ENCODE data around the gene RIN3.

The RIN3 gene

DNA sequence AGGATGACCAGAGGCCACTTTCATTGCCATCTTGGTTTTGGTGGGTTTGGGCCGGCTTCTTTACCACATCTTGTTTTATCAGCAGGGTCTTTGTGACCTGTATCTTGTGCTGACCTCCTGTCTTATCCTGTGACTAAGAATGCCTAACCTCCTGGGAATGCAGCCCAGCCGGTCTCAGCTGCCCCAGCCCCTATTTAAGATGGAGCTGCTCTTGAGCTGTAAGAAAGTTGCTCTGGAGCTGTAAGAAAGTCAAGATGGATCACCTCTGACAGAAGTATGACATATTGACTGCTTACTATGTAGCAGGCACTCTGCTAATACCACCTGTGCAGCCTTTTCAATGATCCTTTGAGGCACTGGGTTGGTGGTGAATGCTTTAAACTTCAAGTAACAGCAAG lies 52.1 kb downstream of the RIN3 start:
- Histone ChIP-seq H4K20me1 (ENCODE audit: insufficient read depth, low read length) (no peaks in the 10 kb centered on the region), H3K4me1 (ENCODE audit: low read length) (peaks cover 21% of the 10 kb centered on the region), H2AFZ (ENCODE audit: low read length) (no peak overlapping the region), H3K9me2 (replicated peaks; ENCODE audit: insufficient read depth, low read length) (no peaks in the 10 kb centered on the region), H3K27ac (ENCODE audit: low read length) (no peak overlapping the region), H3K36me3 (replicated peaks; ENCODE audit: insufficient read depth, low read length) (no peaks in the 10 kb centered on the region), H3K27me3 (replicated peaks; ENCODE audit: insufficient read depth, low read length) (no peaks in the 10 kb centered on the region), H3K4me2 (ENCODE audit: low read depth, low read length) (no peak overlapping the region), H3F3A (ENCODE audit: insufficient read depth, low read length) (peaks cover 15% of the 10 kb centered on the region), H3K9me3 (replicated peaks; ENCODE audit: insufficient read depth, low read length) (no peaks in the 10 kb centered on the region), H3K79me2 (ENCODE audit: low read length) (no peaks in the 10 kb centered on the region), H3K9ac (ENCODE audit: low read length) (no peak overlapping the region), H3K4me3 (ENCODE audit: low read length) (no peak overlapping the region)
- no peak for DNase-seq
- TF ChIP-seq EZH2 (optimal IDR thresholded peaks at IDR 0.05; ENCODE audit: low read depth, low read length) (no peak), EZH2phosphoT487 (IDR thresholded peaks at IDR 0.05; ENCODE audit: low read length) (no peak)
- TF ChIP-seq, protein P1, sequence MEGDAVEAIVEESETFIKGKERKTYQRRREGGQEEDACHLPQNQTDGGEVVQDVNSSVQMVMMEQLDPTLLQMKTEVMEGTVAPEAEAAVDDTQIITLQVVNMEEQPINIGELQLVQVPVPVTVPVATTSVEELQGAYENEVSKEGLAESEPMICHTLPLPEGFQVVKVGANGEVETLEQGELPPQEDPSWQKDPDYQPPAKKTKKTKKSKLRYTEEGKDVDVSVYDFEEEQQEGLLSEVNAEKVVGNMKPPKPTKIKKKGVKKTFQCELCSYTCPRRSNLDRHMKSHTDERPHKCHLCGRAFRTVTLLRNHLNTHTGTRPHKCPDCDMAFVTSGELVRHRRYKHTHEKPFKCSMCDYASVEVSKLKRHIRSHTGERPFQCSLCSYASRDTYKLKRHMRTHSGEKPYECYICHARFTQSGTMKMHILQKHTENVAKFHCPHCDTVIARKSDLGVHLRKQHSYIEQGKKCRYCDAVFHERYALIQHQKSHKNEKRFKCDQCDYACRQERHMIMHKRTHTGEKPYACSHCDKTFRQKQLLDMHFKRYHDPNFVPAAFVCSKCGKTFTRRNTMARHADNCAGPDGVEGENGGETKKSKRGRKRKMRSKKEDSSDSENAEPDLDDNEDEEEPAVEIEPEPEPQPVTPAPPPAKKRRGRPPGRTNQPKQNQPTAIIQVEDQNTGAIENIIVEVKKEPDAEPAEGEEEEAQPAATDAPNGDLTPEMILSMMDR (IDR thresholded peaks at IDR 0.05; ENCODE audit: low read length) = no peak

DNA sequence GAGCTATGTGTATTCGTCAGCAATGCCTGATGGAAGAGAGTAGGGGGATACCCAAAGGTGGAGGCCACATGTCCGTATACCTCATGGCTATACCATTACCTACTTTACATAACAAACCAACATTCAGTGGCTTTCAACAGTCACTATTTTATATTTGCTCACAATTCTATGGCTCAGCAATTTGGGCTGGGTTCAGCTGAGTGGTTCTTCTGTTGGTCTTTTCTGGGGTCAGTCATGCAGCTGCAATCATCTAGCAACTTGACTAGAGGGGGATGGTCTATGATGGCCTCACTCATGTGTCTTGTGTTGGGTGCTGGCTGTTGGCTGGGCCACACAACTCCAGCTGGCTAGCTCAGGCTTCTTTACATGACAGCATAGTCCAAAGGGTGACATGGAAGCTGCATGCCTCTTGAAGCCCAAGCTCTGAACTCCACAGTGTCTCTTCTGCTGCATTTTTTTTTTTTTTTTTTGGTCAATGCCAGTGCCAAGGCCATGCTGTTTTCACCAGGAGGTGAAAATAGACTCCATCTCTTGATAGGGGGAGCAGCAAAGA lies 53.7 kb downstream of the RIN3 start:
- H3K79me2 ChIP-seq (ENCODE audit: low read length) = no peaks in the 10 kb centered on the region
- DNase-seq = no peak
- TF ChIP-seq, protein P1 (IDR thresholded peaks at IDR 0.05; ENCODE audit: low read length) = no peak
- TF ChIP-seq EZH2 (optimal IDR thresholded peaks at IDR 0.05; ENCODE audit: low read depth, low read length) = no peak
- TF ChIP-seq EZH2phosphoT487 (IDR thresholded peaks at IDR 0.05; ENCODE audit: low read length) = no peak
- H3K9me3 ChIP-seq (replicated peaks; ENCODE audit: insufficient read depth, low read length) = no peaks in the 10 kb centered on the region
- no peak overlapping the region for H3K4me3 ChIP-seq (ENCODE audit: low read length)
- H3F3A ChIP-seq (ENCODE audit: insufficient read depth, low read length) = peaks cover 15% of the 10 kb centered on the region
- H3K27ac ChIP-seq (ENCODE audit: low read length) = no peak overlapping the region
- no peak overlapping the region for H3K4me2 ChIP-seq (ENCODE audit: low read depth, low read length)
- H3K9ac ChIP-seq (ENCODE audit: low read length) = no peak overlapping the region
- H3K4me1 ChIP-seq (ENCODE audit: low read length) = peaks cover 21% of the 10 kb centered on the region
- H3K27me3 ChIP-seq (replicated peaks; ENCODE audit: insufficient read depth, low read length) = no peaks in the 10 kb centered on the region
- no peaks in the 10 kb centered on the region for H3K9me2 ChIP-seq (replicated peaks; ENCODE audit: insufficient read depth, low read length)
- no peaks in the 10 kb centered on the region for H4K20me1 ChIP-seq (ENCODE audit: insufficient read depth, low read length)
- H3K36me3 ChIP-seq (replicated peaks; ENCODE audit: insufficient read depth, low read length) = no peaks in the 10 kb centered on the region
- no peak overlapping the region for H2AFZ ChIP-seq (ENCODE audit: low read length)

DNA sequence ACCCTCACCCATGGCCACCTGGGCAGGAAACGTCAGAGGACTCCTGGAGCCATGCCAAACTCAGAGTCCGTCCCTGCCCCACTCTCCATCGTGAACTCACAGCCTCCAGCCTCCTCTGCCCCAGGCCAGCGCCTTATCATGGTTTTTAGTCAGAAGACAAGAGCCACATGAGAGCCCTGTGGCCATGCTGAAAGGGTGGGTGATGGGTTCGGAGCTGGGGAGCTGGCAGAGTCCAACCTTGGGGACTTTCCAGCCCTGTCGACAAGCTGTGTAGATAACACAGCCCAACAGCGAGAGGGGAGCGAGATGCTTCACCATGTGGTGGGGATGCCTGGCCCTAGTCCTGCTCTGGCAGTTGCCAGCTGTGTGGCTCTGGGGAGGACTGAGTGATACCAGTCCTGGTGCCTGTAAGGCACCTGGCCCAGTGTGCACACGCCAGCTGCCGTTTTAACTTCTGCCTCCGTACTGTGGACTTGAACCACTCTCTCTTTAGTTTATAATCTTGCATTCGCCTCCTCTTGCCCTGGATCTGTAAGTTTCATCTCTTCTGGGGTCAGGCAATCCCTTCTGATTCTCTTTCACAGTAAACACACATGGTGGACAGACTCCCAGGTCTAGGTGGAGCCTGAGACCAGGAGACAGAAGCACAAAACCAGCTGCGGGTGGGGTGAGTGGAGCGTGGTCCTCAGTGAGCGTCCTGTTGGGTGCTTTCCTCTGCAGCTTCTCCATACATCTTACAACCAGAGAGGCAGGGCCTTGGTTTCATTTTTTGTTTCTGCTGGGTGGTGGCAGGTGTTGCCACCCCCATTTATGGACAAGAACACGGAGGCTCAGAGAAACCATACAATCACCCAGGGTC lies 55.3 kb downstream of the RIN3 start:
- Histone ChIP-seq H3K9ac (ENCODE audit: low read length) (peak overlapping the region; percentile 76), H3K9me2 (replicated peaks; ENCODE audit: insufficient read depth, low read length) (no peaks in the 10 kb centered on the region), H3K27me3 (replicated peaks; ENCODE audit: insufficient read depth, low read length) (no peaks in the 10 kb centered on the region), H3F3A (ENCODE audit: insufficient read depth, low read length) (peaks cover 15% of the 10 kb centered on the region), H3K4me3 (ENCODE audit: low read length) (0 out of 2 replicates have a peak overlapping the region, but pooled peaks have one; percentile 20), H3K27ac (ENCODE audit: low read length) (peak overlapping the region; percentile 98), H3K9me3 (replicated peaks; ENCODE audit: insufficient read depth, low read length) (no peaks in the 10 kb centered on the region), H3K36me3 (replicated peaks; ENCODE audit: insufficient read depth, low read length) (no peaks in the 10 kb centered on the region), H3K79me2 (ENCODE audit: low read length) (no peaks in the 10 kb centered on the region), H3K4me1 (ENCODE audit: low read length) (peaks cover 21% of the 10 kb centered on the region), H3K4me2 (ENCODE audit: low read depth, low read length) (peak overlapping the region; percentile 57), H2AFZ (ENCODE audit: low read length) (peak overlapping the region; percentile 19; the same call in 1 of the 2 replicates), H4K20me1 (ENCODE audit: insufficient read depth, low read length) (no peaks in the 10 kb centered on the region)
- TF ChIP-seq EZH2 (optimal IDR thresholded peaks at IDR 0.05; ENCODE audit: low read depth, low read length) (no peak), EZH2phosphoT487 (IDR thresholded peaks at IDR 0.05; ENCODE audit: low read length) (no peak)
- TF ChIP-seq, protein P1 (IDR thresholded peaks at IDR 0.05; ENCODE audit: low read length) = no peak
- peak; percentile 76 for DNase-seq
